Nephron (organoid): ENCODE measurements around the gene CCNL1.
"Not testable (repeated sequence)": the region's sequence is repeated elsewhere in the genome, so short reads cannot be mapped to it uniquely, and the experiment has no call there.

Source experiments
- H3K27ac Mint-ChIP-seq, 3 experiments: 2 replicates each; pipeline ENCODE4 v1.8.0; 2020; ENCODE audit warnings: mixed read lengths in 3 of 3, mild to moderate bottlenecking in 2 of 3, moderate library complexity in 1 of 3
- H3K27me3 Mint-ChIP-seq: 2 replicates; pipeline ENCODE4 v1.8.0; 2021; ENCODE audit warnings: low read depth, mild to moderate bottlenecking, moderate library complexity, mixed read lengths
- H3K36me3 Mint-ChIP-seq: 2 replicates; pipeline ENCODE4 v1.8.0; 2020; ENCODE audit warnings: low read depth, mixed read lengths
- H3K4me1 Mint-ChIP-seq: 2 replicates; pipeline ENCODE4 v1.8.0; 2020; ENCODE audit warnings: mixed read lengths
- H3K4me3 Mint-ChIP-seq, 3 experiments: 2 replicates each; pipeline ENCODE4 v1.8.0; 2020; ENCODE audit warnings: mild to moderate bottlenecking in 3 of 3, mixed read lengths in 3 of 3, moderate library complexity in 2 of 3
- H3K9me3 Mint-ChIP-seq: 2 replicates; pipeline ENCODE4 v1.8.0; 2020; ENCODE audit warnings: mixed read lengths
- TF ChIP-seq, protein P1 (sequence below), 3 experiments: fragments of 200-600 bp; sonication (generic); IDR thresholded peaks; one replicate each; pipeline ENCODE4 v1.5.0; 2021; ENCODE audit warnings: antibody characterized with exemption in 3 of 3; ENCODE audit not compliant: unreplicated experiment in 3 of 3

The CCNL1 gene

DNA sequence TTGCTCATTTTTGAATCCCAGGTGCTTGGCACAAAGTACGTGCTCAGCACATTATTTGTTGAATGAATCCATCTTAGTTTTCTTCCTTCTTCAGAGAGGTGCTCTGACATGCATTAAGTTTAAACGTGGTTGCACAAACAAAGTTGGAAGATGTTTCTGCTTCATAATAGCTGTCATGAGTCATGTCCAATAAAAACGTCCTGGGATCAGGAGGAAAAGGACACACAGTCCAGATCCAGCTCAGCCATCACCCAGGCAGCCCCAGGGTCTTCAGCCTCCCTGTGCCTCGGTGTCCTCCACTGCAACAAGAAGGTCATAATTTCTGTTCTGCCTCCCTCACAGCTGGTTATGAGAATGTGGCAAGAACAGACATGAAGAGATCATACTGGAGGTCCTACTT lies 55.4 kb downstream of the CCNL1 start:
- TF ChIP-seq, protein P1, sequence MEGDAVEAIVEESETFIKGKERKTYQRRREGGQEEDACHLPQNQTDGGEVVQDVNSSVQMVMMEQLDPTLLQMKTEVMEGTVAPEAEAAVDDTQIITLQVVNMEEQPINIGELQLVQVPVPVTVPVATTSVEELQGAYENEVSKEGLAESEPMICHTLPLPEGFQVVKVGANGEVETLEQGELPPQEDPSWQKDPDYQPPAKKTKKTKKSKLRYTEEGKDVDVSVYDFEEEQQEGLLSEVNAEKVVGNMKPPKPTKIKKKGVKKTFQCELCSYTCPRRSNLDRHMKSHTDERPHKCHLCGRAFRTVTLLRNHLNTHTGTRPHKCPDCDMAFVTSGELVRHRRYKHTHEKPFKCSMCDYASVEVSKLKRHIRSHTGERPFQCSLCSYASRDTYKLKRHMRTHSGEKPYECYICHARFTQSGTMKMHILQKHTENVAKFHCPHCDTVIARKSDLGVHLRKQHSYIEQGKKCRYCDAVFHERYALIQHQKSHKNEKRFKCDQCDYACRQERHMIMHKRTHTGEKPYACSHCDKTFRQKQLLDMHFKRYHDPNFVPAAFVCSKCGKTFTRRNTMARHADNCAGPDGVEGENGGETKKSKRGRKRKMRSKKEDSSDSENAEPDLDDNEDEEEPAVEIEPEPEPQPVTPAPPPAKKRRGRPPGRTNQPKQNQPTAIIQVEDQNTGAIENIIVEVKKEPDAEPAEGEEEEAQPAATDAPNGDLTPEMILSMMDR (IDR thresholded peaks at IDR 0.05; ENCODE audit: unreplicated experiment in 3 of 3): no peak
- Mint-ChIP-seq H3K36me3 (no peaks in the 10 kb centered on the region), H3K9me3 (no peaks in the 10 kb centered on the region), H3K27ac (peak overlapping the region in 2 of 3 experiments; percentile 35 to 68), H3K4me1 (peaks cover 44% of the 10 kb centered on the region), H3K27me3 (no peaks in the 10 kb centered on the region), H3K4me3 (no peak overlapping the region)

DNA sequence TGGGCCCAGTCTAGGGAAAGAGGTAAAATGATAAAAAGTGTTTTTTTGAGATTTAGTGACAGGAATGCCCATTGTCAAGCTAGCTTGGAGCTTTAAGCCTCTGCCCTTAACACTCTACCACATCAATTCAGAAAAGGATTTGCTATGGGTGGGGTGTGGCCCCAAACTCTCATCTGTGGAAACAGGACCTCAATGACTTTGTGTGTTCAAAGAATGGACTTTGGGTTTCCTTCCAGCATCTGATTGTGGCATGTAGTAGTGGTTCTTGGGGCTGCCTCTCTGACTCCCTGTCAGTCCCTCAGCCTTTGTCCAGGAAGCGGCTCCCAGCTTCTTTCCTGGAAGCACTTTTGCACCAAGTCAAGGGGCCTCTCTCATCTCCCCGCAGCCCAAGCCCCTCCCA lies 56.1 kb downstream of the CCNL1 start:
- H3K36me3 Mint-ChIP-seq: no peaks in the 10 kb centered on the region
- H3K9me3 Mint-ChIP-seq: no peaks in the 10 kb centered on the region
- no peaks in the 10 kb centered on the region for H3K27me3 Mint-ChIP-seq
- TF ChIP-seq, protein P1 (IDR thresholded peaks at IDR 0.05; ENCODE audit: unreplicated experiment in 3 of 3): no peak
- no peak overlapping the region for H3K4me3 Mint-ChIP-seq
- peaks cover 50% of the 10 kb centered on the region for H3K4me1 Mint-ChIP-seq
- peak overlapping the region in 2 of 3 experiments; percentile 68 to 79 for H3K27ac Mint-ChIP-seq

DNA sequence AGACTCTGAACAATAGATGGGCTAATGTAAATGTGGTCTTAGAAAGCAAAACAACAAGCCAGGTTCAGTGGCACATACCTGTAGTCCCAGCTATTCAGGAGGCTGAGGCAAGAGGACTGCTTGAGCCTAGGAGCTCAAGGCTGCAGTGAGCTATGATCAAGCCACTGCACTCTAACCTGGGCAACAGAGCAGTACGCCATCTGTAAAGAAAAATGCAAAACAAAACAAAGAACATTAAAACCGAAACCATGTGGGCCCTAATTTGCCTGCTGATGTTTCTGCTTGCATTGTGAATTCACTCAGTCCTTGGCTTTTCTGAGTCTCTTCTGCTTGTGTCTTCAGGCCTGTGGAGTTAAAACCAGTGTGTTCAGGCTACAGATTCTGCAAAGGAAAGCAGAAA lies 56.7 kb downstream of the CCNL1 start:
- TF ChIP-seq, protein P1 (IDR thresholded peaks at IDR 0.05; ENCODE audit: unreplicated experiment in 3 of 3): no peak
- H3K36me3 Mint-ChIP-seq: no peaks in the 10 kb centered on the region
- H3K9me3 Mint-ChIP-seq: no peaks in the 10 kb centered on the region
- H3K4me3 Mint-ChIP-seq: no peak overlapping the region
- peaks cover 56% of the 10 kb centered on the region for H3K4me1 Mint-ChIP-seq
- peak overlapping the region in 2 of 3 experiments; percentile 68 to 79 for H3K27ac Mint-ChIP-seq
- no peaks in the 10 kb centered on the region for H3K27me3 Mint-ChIP-seq

DNA sequence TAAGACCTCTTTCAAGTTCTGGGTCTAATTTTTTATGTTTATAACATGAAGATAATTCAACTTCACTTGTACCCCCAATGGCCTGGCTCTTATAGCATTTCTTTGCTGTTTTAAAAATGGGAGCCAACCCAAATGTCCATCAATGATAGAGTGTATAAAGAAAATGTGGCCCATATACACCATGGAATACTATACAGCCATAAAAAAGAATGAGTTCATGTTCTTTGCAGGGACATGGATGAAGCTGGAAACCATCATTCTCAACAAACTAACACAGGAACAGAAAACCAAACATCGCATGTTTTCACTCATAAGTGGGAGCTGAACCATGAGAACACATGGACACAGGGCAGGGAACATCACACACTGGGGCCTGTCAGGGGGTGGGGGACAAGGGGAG lies 57.4 kb downstream of the CCNL1 start:
- H3K27me3 Mint-ChIP-seq: not testable (repeated sequence)

DNA sequence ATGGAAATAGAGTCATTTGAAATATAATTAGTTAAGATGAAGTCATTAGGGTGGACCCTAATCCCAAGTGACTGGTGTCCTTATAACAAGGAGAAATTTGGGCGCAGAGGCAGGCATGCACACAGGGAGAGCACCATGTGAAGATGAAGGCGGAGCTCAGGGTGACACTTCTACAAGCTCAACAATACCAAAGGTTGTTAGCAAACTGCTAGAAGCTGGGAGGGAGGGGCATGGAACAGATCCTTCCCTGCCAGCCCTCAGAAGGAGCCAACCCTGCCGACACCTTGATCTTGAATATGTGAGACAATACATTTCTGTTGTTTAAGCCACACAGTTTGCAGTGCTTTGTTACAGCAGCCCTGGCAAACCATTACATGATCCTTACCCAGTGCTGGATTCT lies 57.8 kb downstream of the CCNL1 start:
- no peak overlapping the region for H3K4me3 Mint-ChIP-seq
- peak overlapping the region in 1 of 3 experiments; percentile 70 for H3K27ac Mint-ChIP-seq
- H3K9me3 Mint-ChIP-seq: no peaks in the 10 kb centered on the region
- peaks cover 2% of the 10 kb centered on the region for H3K27me3 Mint-ChIP-seq
- TF ChIP-seq, protein P1 (IDR thresholded peaks at IDR 0.05; ENCODE audit: unreplicated experiment in 3 of 3): no peak
- peaks cover 50% of the 10 kb centered on the region for H3K4me1 Mint-ChIP-seq
- H3K36me3 Mint-ChIP-seq: no peaks in the 10 kb centered on the region

More for the DNA sequence above, 57.4 kb downstream of the CCNL1 start:
- not testable (repeated sequence) for H3K4me3 Mint-ChIP-seq, H3K9me3 Mint-ChIP-seq, H3K36me3 Mint-ChIP-seq, H3K27ac Mint-ChIP-seq
- peaks cover 53% of the 10 kb centered on the region for H3K4me1 Mint-ChIP-seq

DNA sequence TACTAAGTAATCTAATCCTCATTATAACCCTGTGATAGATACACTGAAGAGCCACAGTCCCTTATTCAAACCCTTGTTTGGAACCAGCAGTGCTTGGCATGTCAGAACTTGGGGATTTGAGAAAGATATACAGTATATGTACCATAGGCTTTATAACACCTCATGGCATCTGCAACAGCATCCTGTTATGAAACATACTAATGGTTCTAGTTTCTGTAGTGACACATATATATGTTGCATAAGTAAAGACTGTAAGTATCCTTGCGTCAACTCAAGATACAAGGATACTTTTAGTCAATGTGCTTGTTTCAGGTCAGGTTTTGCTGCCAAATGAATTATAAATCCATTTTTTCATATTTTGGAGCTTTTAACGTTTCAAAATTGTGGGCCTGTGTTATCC lies 58.5 kb downstream of the CCNL1 start:
- no peak overlapping the region for H3K4me3 Mint-ChIP-seq
- H3K36me3 Mint-ChIP-seq: no peaks in the 10 kb centered on the region
- peaks cover 6% of the 10 kb centered on the region for H3K27me3 Mint-ChIP-seq
- TF ChIP-seq, protein P1 (IDR thresholded peaks at IDR 0.05; ENCODE audit: unreplicated experiment in 3 of 3): no peak
- H3K9me3 Mint-ChIP-seq: no peaks in the 10 kb centered on the region
- peaks cover 55% of the 10 kb centered on the region for H3K4me1 Mint-ChIP-seq
- peak overlapping the region in 2 of 3 experiments; percentile 70 to 84 for H3K27ac Mint-ChIP-seq
